CD14-positive monocyte (primary cell): ENCODE results near the gene DPYSL3. TPM values are rescaled to one million over a fixed set of nuclear protein-coding genes. Genes with fewer than 3 reads are reported as not detected.

ENCODE experiments used
- DNase-seq, 3 donors: peaks; one replicate each; pipeline ENCODE4 v3.0.0-alpha.2; 2011 to 2022
- H2AFZ ChIP-seq: 2 replicates; pipeline ENCODE4 v1.6.0; 2012; ENCODE audit warnings: mild to moderate bottlenecking, low read depth, low read length, inconsistent platforms; ENCODE audit not compliant: insufficient read depth, poor library complexity, severe bottlenecking
- H3K27ac ChIP-seq, 2 donors: 1 replicate in 1 of 2; 2 replicates in 1 of 2; pipeline ENCODE4 v1.5.1; 2012 to 2013; ENCODE audit warnings: low read length in 2 of 2, control low read depth in 1 of 2, inconsistent platforms in 1 of 2, low read depth in 1 of 2, mild to moderate bottlenecking in 1 of 2
- H3K27me3 ChIP-seq, 2 donors: one replicate each; pipeline versions ENCODE4 v1.6.0 to v1.6.1; 2011 to 2013; ENCODE audit warnings: low read length in 2 of 2; ENCODE audit not compliant: control insufficient read depth in 2 of 2, insufficient read depth in 2 of 2
- H3K36me3 ChIP-seq, 2 donors: replicated peaks in 1 of 2; 1 replicate in 1 of 2; 2 replicates in 1 of 2; pipeline versions ENCODE4 v1.5.1 to v1.6.1; 2012 to 2013; ENCODE audit warnings: low read length in 2 of 2, control low read depth in 1 of 2, inconsistent platforms in 1 of 2, mild to moderate bottlenecking in 1 of 2; ENCODE audit not compliant: insufficient read depth in 2 of 2, control insufficient read depth in 1 of 2
- H3K4me1 ChIP-seq, 2 donors: 1 replicate in 1 of 2; 2 replicates in 1 of 2; pipeline versions ENCODE4 v1.5.1 to v1.6.1; 2012 to 2013; ENCODE audit warnings: low read length in 2 of 2, control low read depth in 1 of 2, inconsistent platforms in 1 of 2, mild to moderate bottlenecking in 1 of 2, moderate library complexity in 1 of 2; ENCODE audit not compliant: insufficient read depth in 2 of 2, control insufficient read depth in 1 of 2
- H3K4me2 ChIP-seq: replicated peaks from 2 replicates; pipeline ENCODE3; 2012; ENCODE audit warnings: low read length, moderate library complexity, mild to moderate bottlenecking; ENCODE audit not compliant: poor library complexity, severe bottlenecking; ENCODE audit errors: extremely low read depth
- H3K4me3 ChIP-seq, 3 experiments: fragments of 200-600 bp in 1 of 3; sonication (generic) in 1 of 3; replicated peaks in 1 of 3; 1 replicate in 2 of 3; 2 replicates in 1 of 3; pipeline ENCODE4 v1.5.1; 2011 to 2013; ENCODE audit warnings: low read length in 3 of 3, mild to moderate bottlenecking in 3 of 3, control low read depth in 2 of 3, low read depth in 2 of 3, inconsistent platforms in 1 of 3, moderate library complexity in 1 of 3
- H3K79me2 ChIP-seq: 2 replicates; pipeline ENCODE4 v1.6.0; 2012; ENCODE audit warnings: mild to moderate bottlenecking, control low read depth, inconsistent platforms, low read length, moderate library complexity; ENCODE audit not compliant: insufficient read depth
- H3K9ac ChIP-seq: 2 replicates; pipeline ENCODE4 v1.6.0; 2017; ENCODE audit warnings: low read length, mild to moderate bottlenecking; ENCODE audit not compliant: insufficient read depth, poor library complexity, severe bottlenecking
- H3K9me3 ChIP-seq, 2 donors: replicated peaks in 1 of 2; 1 replicate in 1 of 2; 2 replicates in 1 of 2; pipeline versions ENCODE4 v1.5.1 to v1.6.1; 2012 to 2013; ENCODE audit warnings: low read length in 2 of 2, control low read depth in 1 of 2; ENCODE audit not compliant: control insufficient read depth in 1 of 2, insufficient read depth in 1 of 2
- H4K20me1 ChIP-seq: 2 replicates; pipeline ENCODE4 v1.6.0; 2012; ENCODE audit warnings: mild to moderate bottlenecking, low read length, control low read depth, moderate library complexity; ENCODE audit not compliant: insufficient read depth
- H3K27ac Mint-ChIP-seq, 7 donors: one replicate each; pipeline ENCODE4 v1.8.0; 2020; ENCODE audit warnings: mild to moderate bottlenecking in 7 of 7, mixed read lengths in 7 of 7, moderate library complexity in 6 of 7, inconsistent platforms in 2 of 7
- H3K27me3 Mint-ChIP-seq, 3 donors: one replicate each; pipeline ENCODE4 v1.8.0; 2021 to 2022; ENCODE audit warnings: low read depth in 3 of 3, mild to moderate bottlenecking in 3 of 3, mixed read lengths in 3 of 3, moderate library complexity in 3 of 3, inconsistent platforms in 1 of 3
- H3K36me3 Mint-ChIP-seq, 2 donors: one replicate each; pipeline ENCODE4 v1.8.0; 2020; ENCODE audit warnings: mixed read lengths in 2 of 2, inconsistent platforms in 1 of 2, mild to moderate bottlenecking in 1 of 2
- H3K4me1 Mint-ChIP-seq: one replicate; pipeline ENCODE4 v1.8.0; 2020; ENCODE audit warnings: mild to moderate bottlenecking, mixed read lengths
- H3K4me3 Mint-ChIP-seq, 2 donors: one replicate each; pipeline ENCODE4 v1.8.0; 2020; ENCODE audit warnings: mild to moderate bottlenecking in 2 of 2, mixed read lengths in 2 of 2, moderate library complexity in 1 of 2
- H3K9me3 Mint-ChIP-seq, 7 donors: one replicate each; pipeline ENCODE4 v1.8.0; 2020 to 2022; ENCODE audit warnings: mixed read lengths in 7 of 7, mild to moderate bottlenecking in 6 of 7, moderate library complexity in 6 of 7, inconsistent platforms in 2 of 7
- WGBS: methylation state at CpG from one replicate; pipeline ENCODE4 v1.1.5; 2013; ENCODE audit warnings: missing lambda C conversion rate; ENCODE audit not compliant: insufficient coverage; 5-methylcytosine and 5-hydroxymethylcytosine counted together
- intact Hi-C, 2 donors: fragments of 100-400 bp; cut with micrococcal nuclease; formaldehyde crosslinking; loops; one replicate each; pipeline versions ENCODE4 v1.15.0 to v1.15.1; 2023
- polyA plus RNA-seq, 3 donors: library from polyadenylated mRNA; depleted of rRNA in 1 of 3; unstranded in 2 of 3; stranded (reverse) in 1 of 3; fragments of 300-500 nt in 2 of 3; fragments of >200 nt in 1 of 3; fragmentation: Illumina TruSeq in 2 of 3; gene quantifications; 1 replicate in 2 of 3; 2 replicates in 1 of 3; pipeline ENCODE4 v1.2.3, GENCODE V29; 2012 to 2021
- TF ChIP-seq, protein P1 (sequence below): fragments of 200-600 bp; IDR thresholded peaks from one replicate; pipeline ENCODE4 v1.8.0; 2022; ENCODE audit warnings: antibody characterized with exemption, mild to moderate bottlenecking

The DPYSL3 gene
- polyA plus RNA-seq, 3 donors = 0.05 TPM; not detected in 2

DNA sequence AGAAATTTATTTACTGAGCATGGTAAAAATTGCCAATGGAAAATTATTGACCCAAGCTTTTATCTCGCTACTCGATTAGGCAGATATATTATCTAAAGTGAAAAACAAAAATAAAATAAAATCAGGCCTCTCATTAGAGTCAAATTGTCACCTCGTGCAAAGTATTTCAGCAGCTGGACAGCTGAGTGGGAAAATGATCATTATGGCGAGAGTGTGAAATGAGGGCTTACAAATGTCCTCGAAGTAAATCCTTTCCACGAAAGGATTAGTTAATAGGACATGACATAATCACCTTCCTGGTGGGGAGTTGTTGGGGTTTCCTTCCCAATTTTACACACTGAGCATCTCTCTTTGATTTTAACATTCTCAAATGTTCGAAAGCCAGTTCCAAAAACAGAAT lies 5.4 kb upstream of the DPYSL3 start:
- DNase-seq = no peak
- peaks cover 13 to 20% of the 10 kb centered on the region in 2 donors for H3K27me3 ChIP-seq
- H3K9me3 Mint-ChIP-seq = peaks cover 0 to 1% (median 0%) of the 10 kb centered on the region in 7 donors
- no peak overlapping the region for H2AFZ ChIP-seq
- intact Hi-C loops = no loop called here
- peaks cover 3% of the 10 kb centered on the region for H3K4me1 Mint-ChIP-seq
- peaks cover 0 to 1% of the 10 kb centered on the region in 2 donors for H3K4me1 ChIP-seq
- H4K20me1 ChIP-seq = no peaks in the 10 kb centered on the region
- peaks cover 16 to 33% (median 22%) of the 10 kb centered on the region in 3 donors for H3K27me3 Mint-ChIP-seq
- H3K9me3 ChIP-seq = peaks cover 0 to 1% of the 10 kb centered on the region in 2 donors
- no peak overlapping the region for H3K9ac ChIP-seq
- TF ChIP-seq, protein P1, sequence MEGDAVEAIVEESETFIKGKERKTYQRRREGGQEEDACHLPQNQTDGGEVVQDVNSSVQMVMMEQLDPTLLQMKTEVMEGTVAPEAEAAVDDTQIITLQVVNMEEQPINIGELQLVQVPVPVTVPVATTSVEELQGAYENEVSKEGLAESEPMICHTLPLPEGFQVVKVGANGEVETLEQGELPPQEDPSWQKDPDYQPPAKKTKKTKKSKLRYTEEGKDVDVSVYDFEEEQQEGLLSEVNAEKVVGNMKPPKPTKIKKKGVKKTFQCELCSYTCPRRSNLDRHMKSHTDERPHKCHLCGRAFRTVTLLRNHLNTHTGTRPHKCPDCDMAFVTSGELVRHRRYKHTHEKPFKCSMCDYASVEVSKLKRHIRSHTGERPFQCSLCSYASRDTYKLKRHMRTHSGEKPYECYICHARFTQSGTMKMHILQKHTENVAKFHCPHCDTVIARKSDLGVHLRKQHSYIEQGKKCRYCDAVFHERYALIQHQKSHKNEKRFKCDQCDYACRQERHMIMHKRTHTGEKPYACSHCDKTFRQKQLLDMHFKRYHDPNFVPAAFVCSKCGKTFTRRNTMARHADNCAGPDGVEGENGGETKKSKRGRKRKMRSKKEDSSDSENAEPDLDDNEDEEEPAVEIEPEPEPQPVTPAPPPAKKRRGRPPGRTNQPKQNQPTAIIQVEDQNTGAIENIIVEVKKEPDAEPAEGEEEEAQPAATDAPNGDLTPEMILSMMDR = no peak
- H3K36me3 Mint-ChIP-seq = peaks cover 0 to under 1% of the 10 kb centered on the region in 2 donors
- H3K4me3 Mint-ChIP-seq = no peak overlapping the region
- no peak overlapping the region for H3K4me3 ChIP-seq
- no peak overlapping the region for H3K27ac Mint-ChIP-seq
- WGBS = no CpG with 5 or more reads among the region's 7 CpGs
- no peak overlapping the region for H3K4me2 ChIP-seq
- H3K79me2 ChIP-seq = no peaks in the 10 kb centered on the region
- no peak overlapping the region for H3K27ac ChIP-seq
- no peaks in the 10 kb centered on the region for H3K36me3 ChIP-seq

DNA sequence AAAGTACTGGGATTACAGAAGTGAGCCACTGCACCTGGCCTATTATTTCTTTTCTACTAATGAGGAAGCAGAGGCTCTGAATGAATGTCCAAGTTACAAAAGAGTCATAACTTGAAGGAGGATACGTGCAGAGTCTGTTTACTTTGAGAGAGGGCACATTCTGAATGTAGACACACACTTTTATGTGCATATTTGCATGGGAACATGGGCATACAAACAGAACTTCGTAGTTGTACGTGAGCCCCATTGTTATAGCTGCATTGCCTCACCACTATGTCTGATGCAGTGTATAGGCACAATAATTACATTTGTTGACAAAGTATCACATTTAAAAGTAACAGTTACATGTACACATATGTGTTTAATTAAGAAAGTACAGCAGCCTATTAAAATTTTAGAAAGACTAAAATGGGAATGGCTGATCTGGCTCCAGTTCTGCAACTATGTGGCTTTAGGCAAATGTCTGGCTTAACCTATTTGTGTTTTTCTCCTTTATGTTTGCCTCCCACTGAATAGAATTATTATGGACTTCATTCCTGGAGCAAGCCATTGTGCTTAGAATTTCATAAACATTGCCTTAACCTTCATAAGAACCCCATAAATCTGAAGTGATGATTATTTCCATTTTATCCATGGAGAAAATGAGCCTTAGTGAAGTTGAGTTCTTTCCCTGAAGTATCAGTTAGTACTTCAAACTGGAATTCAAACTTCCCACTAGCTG lies 3.0 kb upstream of the DPYSL3 start:
- Histone ChIP-seq H3K4me1 (peaks cover 10 to 15% of the 10 kb centered on the region in 2 donors), H3K27ac (no peak overlapping the region), H3K36me3 (no peaks in the 10 kb centered on the region), H3K79me2 (no peaks in the 10 kb centered on the region), H3K4me2 (no peak overlapping the region), H4K20me1 (no peaks in the 10 kb centered on the region), H2AFZ (no peak overlapping the region), H3K9ac (no peak overlapping the region), H3K27me3 (peaks cover 31 to 44% of the 10 kb centered on the region in 2 donors), H3K9me3 (peaks cover 0 to 10% of the 10 kb centered on the region in 2 donors), H3K4me3 (no peak overlapping the region)
- H3K27me3 Mint-ChIP-seq = peaks cover 40 to 53% (median 44%) of the 10 kb centered on the region in 3 donors
- no peak overlapping the region for H3K27ac Mint-ChIP-seq
- H3K36me3 Mint-ChIP-seq = peaks cover 0 to 6% of the 10 kb centered on the region in 2 donors
- no peak for DNase-seq
- TF ChIP-seq, protein P1 = no peak
- H3K4me1 Mint-ChIP-seq = peaks cover 17% of the 10 kb centered on the region
- intact Hi-C loops = no loop called here
- no peak overlapping the region for H3K4me3 Mint-ChIP-seq
- WGBS = no CpG with 5 or more reads among the region's 3 CpGs
- peaks cover 0 to 7% (median 0%) of the 10 kb centered on the region in 7 donors for H3K9me3 Mint-ChIP-seq
